ENCODE results near the gene CASZ1.

Gene CASZ1

GRCh38 chr1:10599194-10599861 is 197.1 kb downstream of the CASZ1 start:
- DNase-seq (ENCODE audit: low read depth in 3 of 3) = no peak

DNA sequence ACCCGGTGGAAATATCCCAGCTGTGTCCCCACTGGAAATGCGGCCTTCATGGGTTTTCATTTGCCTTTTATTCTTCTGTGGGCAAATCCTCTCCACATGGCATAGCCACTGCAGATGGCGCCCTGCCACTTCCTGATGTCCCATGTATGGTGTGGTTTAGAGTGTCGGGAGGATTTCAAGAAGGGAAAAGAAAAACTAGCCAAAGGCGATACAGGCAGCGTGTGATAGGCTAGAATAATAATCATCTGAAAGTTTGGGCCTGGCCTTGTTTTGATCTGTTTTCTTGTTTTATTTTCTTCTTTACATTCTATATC is 198.1 kb downstream of the CASZ1 start:
- DNase-seq (ENCODE audit: low read depth in 3 of 3) = no peak

DNA sequence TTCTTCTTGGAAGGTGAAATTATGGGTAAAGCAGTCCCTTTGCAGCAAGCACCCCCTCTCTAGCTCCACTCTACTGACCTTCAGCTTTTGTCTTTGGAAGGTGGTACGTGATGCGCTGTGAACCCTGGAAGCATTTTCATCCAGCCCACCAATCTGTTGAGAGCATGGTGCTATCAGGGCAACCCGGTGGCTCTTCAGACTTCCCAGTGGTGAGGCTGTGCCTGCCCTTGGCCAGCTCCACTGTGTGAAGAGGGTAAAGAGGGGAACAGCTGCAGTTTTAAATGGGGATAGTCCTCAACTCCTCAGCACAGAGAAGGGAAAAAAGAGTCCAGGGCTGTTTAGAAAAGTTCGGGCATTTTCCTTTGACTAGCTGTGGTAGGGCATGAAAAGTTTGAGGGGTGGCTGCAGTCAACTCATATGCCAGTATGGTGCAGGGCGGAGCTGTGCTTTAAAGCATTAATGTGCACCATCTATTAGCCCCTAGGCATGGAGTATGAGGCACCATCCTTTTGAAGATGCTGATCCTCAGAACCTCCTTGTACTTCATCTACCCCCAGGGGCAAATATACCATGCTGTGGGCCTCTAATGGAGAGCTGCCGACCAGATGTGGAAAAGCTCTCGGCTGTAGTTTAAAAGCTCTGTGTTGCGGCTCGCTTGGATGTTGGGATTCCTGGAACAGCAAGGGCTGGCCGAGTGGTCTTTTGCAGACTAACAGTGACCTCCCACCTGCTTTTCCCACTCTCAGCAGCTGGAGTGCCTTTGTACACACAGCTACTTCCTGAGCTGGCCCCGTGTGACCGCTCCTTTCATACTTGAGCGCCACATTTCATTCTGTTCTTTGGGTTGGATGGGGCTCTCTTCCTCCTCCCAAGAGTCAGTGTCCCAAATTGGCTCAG is 198.7 kb downstream of the CASZ1 start:
- no peak for DNase-seq (ENCODE audit: low read depth in 3 of 3)

DNA sequence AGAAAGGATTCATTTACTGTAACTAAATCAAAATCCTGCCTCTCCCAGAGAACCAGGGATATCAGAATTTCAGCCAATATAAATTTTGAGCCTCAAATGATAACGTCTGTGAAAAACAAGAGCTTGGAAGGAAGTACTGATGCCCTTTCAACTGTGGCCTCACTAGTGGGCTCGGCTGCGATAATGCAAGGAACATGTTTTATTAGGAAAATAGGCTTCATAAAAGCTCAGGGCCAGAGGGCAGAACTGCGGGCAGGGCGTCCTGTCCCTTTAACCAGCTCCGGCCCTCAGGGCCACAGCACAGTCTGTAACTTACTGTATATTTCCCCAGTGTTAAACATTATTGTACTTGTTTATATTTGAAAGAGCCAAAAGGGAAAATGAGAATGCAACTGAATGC is 199.7 kb downstream of the CASZ1 start:
- DNase-seq (ENCODE audit: low read depth in 3 of 3) = no peak

DNA sequence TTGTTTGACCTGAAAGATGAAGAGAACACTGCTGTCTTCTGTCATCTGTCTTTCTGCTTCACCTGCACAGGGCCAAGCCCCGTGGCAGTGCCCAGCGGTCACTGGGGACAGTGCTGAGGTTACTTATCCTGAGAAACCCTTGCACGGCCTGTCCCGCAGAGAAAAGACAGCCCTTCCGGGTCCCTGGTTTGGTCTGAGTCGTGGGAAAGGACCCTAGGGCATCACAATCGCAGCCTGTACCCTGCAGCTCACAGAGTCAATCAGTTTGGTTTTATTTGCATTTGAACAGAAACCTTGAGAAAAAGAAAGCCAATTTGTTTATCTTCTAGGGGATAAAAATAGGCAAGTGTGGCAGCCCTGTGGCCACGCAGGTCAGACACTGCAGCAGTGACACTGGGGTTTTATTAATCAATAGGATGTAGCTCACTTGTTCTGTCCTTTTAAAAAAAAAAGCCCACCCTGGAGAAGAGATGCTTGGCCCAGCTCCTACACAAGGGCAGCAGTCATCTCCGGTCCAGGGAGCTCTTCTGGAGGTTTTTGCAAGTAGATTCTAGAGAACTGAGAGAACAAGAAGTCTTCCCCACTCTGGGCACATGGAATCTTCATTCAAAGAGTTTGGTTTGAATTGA is 201.7 kb downstream of the CASZ1 start:
- DNase-seq (ENCODE audit: low read depth in 3 of 3) = no peak

DNA sequence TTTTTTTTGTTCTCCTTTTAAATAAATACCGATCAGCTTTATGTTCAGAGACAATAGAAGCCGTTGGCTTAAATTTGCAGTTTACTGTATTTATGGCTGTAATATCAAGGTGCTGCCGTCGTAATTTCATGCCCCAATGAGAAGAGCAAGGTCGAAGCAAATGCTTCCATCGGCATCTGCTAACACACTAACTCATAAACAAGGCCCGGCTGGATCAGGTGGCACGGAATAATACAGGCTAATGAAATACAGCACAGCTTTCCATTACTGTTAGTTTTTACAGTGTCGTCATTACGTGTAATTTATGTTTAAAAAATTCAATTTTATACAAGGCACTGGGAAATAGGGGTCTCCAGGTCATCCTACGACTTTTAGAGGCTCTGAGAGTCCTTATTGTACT is 202.7 kb downstream of the CASZ1 start:
- DNase-seq (ENCODE audit: low read depth in 3 of 3) = no peak

DNA sequence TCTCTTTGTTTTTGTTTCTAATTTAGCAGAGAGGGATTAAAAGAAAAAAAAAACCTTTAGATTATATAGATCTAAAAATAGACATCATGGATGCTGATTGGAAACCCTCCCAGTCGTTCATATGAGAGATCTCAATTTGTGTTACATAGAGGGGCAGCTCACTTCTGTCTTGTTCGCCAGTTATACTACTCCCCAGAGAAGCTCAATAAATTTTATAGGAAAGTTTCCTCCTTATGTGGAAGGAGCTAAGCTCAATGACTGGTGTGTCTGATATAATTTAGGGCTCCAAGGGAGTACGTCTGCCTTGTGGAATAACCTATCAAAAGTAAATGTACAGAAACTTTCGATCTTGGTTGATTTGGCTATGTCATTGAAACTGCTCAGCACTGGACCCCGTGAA is 204.1 kb downstream of the CASZ1 start:
- no peak for DNase-seq (ENCODE audit: low read depth in 3 of 3)

DNA sequence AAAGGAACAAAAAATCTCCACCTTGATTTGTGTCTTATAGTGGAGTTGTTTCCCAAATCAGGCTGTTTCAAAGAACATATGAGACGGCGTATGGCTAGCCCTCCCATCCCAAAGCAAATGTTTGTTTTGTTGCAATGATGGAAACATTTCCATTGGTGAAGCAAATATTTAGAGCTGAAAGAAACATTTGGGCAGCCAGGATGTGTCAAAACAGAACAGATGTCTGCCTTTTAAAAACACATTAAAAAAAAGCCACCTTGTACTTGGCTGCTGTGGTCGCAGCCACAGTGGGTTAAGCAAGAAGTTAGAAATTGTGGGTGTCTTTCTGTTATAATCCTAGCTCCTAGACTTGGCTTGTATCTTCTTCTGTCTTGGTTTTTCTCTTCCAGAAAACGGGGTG is 205.4 kb downstream of the CASZ1 start:
- DNase-seq (ENCODE audit: low read depth in 3 of 3) = no peak

DNA sequence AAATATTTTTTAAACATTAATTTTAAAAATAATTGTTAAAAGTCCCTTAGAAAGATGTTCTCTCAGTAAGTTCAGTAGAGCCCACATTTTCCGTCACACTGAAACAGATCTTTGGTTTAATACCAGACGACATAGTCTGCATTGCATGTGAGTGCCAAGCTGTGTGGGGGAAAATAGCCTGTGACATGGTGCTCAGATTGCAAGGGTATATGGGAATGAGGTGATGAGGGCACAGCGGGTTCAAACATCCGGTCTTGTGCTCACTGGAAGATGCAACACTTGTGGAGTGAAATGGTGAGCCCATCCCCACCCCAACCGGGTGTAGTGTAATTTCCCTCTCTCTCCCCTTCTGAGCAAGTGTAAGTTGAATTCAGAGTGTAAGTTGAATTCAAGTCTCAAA is 207.4 kb downstream of the CASZ1 start:
- DNase-seq (ENCODE audit: low read depth in 3 of 3) = no peak

DNA sequence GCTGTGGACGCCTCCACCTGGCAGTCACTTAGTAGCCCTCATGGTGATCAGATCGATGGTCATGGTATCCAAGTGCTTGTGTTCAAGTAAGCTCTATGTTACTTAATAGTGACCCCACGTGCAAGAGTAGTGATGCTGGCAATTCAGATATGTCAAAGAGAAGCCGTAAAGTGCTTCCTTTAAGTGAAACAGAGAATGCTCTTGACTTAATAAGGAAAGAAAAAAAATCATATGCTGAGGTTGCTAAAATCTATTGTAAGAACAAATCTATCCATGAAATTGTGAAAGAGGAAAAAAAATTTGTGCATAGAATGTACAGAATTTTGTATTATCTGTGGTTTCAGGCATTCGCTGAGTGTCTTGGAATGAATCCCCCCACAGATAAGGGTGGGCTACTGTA is 207.8 kb downstream of the CASZ1 start:
- no peak for DNase-seq (ENCODE audit: low read depth in 3 of 3)

Measured in stimulated activated CD4-positive, alpha-beta T cell treated with anti-CD3 and anti-CD28 coated beads, TNF-alpha, amount 100 ng/mL, for 48 hours (primary cell).